Measurements from ENCODE around the gene IGSF21. TPM values are rescaled to one million over a fixed set of nuclear protein-coding genes. Genes with fewer than 3 reads are reported as not detected.

IGSF21 gene
- total and polyA plus RNA-seq, 2 of the 4 experiments (the other 2 are of a cell fraction) = not detected

GRCh38 chr1:18062185-18062584, 45.4 kb upstream of the IGSF21 start:
- Histone ChIP-seq H2AK5ac (ENCODE audit: low read depth, low read length) (no peak overlapping the region), H2BK20ac (ENCODE audit: low read depth, low read length) (no peak overlapping the region), H3K4me1 (ENCODE audit: control insufficient read depth, insufficient read depth, low read length) (no peaks in the 10 kb centered on the region), H3K4ac (ENCODE audit: low read depth, low read length) (no peak overlapping the region), H3K4me3 (ENCODE audit: insufficient read depth, low read depth, low read length) (no peak overlapping the region), H4K91ac (ENCODE audit: insufficient read depth, low read depth, low read length) (no peak overlapping the region), H2AFZ (replicated peaks; ENCODE audit: low read length, poor library complexity) (no peak overlapping the region), H4K20me1 (ENCODE audit: insufficient read depth, low read length) (no peaks in the 10 kb centered on the region), H2BK15ac (ENCODE audit: low read depth, low read length) (no peak overlapping the region), H3K56ac (ENCODE audit: extremely low read depth, insufficient read depth, low read length) (no peak overlapping the region), H3K9me1 (ENCODE audit: insufficient read depth, low read length) (no peaks in the 10 kb centered on the region), H3K14ac (replicated peaks; ENCODE audit: low read depth, low read length) (no peak overlapping the region), H3K79me1 (ENCODE audit: low read depth in 1 of 2, low read length in 2 of 2) (no peaks in the 10 kb centered on the region), H2BK120ac (ENCODE audit: low read depth, low read length) (no peak overlapping the region), H3K36me3 (ENCODE audit: control insufficient read depth, insufficient read depth, low read length) (no peaks in the 10 kb centered on the region), H3K27ac (ENCODE audit: insufficient read depth, low read length) (no peak overlapping the region), H4K8ac (ENCODE audit: low read depth in 2 of 2, low read length in 2 of 2) (no peak overlapping the region), H3K18ac (ENCODE audit: low read depth, low read length) (no peak overlapping the region), H3K9ac (ENCODE audit: low read depth, low read length) (no peak overlapping the region), H3K27me3 (ENCODE audit: control insufficient read depth, insufficient read depth, low read length) (no peaks in the 10 kb centered on the region), H3K4me2 (ENCODE audit: low read depth, low read length) (no peak overlapping the region), H2BK5ac (ENCODE audit: low read depth, low read length, poor library complexity, severe bottlenecking) (no peak overlapping the region), H3K9me3 (ENCODE audit: control insufficient read depth, insufficient read depth, low read length) (peaks cover 10% of the 10 kb centered on the region; the same call in 1 of the 2 replicates), H2AK9ac (replicated peaks; ENCODE audit: low read depth, low read length, poor library complexity) (no peak overlapping the region), H4K5ac (ENCODE audit: low read depth, low read length) (no peak overlapping the region), H3K23ac (ENCODE audit: low read depth, low read length) (no peak overlapping the region)
- intact Hi-C loops (cut with micrococcal nuclease) = no loop called here
- WGBS, 2 experiments (ENCODE audit: extremely low coverage in 2 of 2, insufficient read length in 1 of 2) = no CpG with 5 or more reads among the region's 3 CpGs
- TF ChIP-seq RFX5 (IDR thresholded peaks at IDR 0.05; ENCODE audit: low read depth, low read length) = no peak
- no peak for TF ChIP-seq CTCF (conservative IDR thresholded peaks at IDR 0.05; ENCODE audit: low read depth, low read length)
- TF ChIP-seq MXI1 (IDR thresholded peaks at IDR 0.05; ENCODE audit: borderline replicate concordance, low read depth, low read length) = no peak
- TF ChIP-seq USF2 (IDR thresholded peaks at IDR 0.05; ENCODE audit: low read depth, low read length) = no peak
- no peak for TF ChIP-seq CEBPB (IDR thresholded peaks at IDR 0.05; ENCODE audit: low read depth, low read length)
- no peak for TF ChIP-seq POLR2A (IDR thresholded peaks at IDR 0.05; ENCODE audit: low read depth, low read length)
- TF ChIP-seq BHLHE40 (IDR thresholded peaks at IDR 0.05; ENCODE audit: low read depth, low read length) = no peak
- no peak for TF ChIP-seq RAD21 (IDR thresholded peaks at IDR 0.05; ENCODE audit: low read length)
- no peak for TF ChIP-seq RCOR1 (IDR thresholded peaks at IDR 0.05; ENCODE audit: insufficient replicate concordance, low read length)
- TF ChIP-seq NFE2L2 (IDR thresholded peaks at IDR 0.05; ENCODE audit: low read depth, low read length) = no peak
- TF ChIP-seq MAFK (IDR thresholded peaks at IDR 0.05; ENCODE audit: low read depth, low read length) = no peak
- no peak for TF ChIP-seq CHD1 (IDR thresholded peaks at IDR 0.05; ENCODE audit: low read depth, low read length)
- TF ChIP-seq ELK1 (IDR thresholded peaks at IDR 0.05; ENCODE audit: borderline replicate concordance, low read depth, low read length) = no peak
- no peak for TF ChIP-seq SMC3 (IDR thresholded peaks at IDR 0.05; ENCODE audit: low read depth, low read length)
- in situ Hi-C loops (cut with MboI; ENCODE audit: low sequenced_read_pairs) = no loop called here
- ATAC-seq (ENCODE audit: low read depth) = no peak
- ChIA-PET POLR2A (ENCODE audit: unreplicated experiment) (no interaction called here), CTCF (no interaction called here)
- BruUV-seq (replicated peaks) = no TSS peak
- DNase-seq = no peak
- dilution Hi-C loops (cut with HindIII; ENCODE audit: low sequenced_read_pairs, unreplicated experiment) = no loop called here

Measured in IMR-90 (cell line).